ENCODE data around the gene AVP.

Gene AVP

DNA sequence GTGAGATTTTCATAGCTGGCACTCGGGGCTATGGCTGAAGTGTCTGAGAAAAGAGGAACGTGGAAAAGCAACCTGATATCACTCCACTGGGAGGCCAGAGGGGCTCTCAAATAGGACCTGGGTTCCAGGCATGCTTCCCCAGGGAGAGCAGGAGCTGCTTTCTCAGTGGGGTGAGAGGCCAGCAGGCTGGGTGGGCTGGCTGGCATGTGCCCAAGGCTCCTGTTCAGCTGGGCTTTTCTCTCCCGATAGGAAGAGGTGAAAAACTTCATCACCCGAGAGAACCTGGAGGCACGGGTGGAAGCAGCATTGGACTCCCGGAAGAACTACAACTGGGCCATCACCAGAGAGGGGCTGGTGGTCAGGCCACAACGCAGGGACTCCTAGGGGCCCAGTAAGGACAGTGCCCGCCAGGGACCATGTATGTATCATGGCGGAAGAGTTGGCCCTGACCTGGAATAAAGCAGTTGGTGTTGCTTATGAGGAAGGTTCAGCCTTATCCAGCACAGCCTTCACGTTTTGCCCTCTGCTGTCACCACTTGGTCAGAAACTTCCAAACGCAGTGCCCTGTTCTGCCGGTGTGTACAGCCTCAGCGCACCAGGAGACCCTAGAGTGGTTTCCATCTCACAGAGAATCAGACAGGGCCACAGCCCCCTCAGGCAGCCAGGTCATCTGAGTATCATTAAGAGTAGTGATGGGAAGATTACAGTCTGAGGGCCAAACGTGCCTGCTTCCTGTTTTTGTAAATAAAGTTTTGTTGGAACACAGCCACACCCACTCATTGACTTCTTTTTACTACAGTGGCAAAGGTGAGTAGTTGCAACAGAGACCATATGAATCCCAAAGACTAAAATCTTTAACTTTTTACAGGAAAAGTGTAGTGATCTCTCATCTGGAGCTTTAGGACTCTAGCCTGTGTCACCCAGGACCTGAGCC, 36.8 kb downstream of the AVP start:
- no peak for DNase-seq (ENCODE audit: low read depth)

DNA sequence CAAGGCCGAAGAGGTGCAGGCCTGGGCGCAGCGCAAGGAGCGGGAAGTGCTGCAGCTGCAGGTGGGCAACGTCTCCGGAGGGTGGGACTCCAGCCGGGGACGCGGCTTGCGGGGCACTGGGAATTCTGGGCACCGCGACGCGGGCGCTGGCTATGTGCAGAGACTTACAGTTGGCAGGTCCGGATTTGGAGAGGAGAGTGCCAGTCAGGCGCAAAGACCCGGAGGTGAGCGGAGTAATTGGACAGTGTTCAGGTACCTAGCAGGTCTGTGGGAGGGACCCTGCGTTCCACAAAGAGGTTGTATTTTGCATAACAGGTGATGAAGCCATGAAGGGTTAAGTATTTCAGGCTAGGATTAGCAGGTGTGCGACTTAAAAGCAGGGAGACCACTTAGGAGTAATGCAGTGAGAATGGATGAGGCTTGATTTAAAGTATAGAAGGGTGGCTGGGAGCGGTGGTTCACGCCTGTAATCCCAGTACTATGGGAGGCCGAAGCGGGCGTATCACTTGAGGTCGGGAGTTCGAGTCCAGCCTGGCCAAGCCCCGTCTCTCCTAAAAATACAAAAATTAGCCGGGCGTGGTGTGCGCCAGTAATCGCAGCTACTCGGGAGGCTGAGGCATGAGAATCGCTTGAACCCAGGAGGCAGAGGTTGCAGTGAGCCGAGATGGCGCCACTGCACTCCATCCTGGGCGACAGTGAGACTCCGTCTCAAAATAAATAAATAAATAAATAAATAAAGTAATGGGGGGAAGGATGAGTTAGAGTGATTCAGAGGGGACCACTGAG, 37.7 kb downstream of the AVP start:
- no peak for DNase-seq (ENCODE audit: low read depth)

DNA sequence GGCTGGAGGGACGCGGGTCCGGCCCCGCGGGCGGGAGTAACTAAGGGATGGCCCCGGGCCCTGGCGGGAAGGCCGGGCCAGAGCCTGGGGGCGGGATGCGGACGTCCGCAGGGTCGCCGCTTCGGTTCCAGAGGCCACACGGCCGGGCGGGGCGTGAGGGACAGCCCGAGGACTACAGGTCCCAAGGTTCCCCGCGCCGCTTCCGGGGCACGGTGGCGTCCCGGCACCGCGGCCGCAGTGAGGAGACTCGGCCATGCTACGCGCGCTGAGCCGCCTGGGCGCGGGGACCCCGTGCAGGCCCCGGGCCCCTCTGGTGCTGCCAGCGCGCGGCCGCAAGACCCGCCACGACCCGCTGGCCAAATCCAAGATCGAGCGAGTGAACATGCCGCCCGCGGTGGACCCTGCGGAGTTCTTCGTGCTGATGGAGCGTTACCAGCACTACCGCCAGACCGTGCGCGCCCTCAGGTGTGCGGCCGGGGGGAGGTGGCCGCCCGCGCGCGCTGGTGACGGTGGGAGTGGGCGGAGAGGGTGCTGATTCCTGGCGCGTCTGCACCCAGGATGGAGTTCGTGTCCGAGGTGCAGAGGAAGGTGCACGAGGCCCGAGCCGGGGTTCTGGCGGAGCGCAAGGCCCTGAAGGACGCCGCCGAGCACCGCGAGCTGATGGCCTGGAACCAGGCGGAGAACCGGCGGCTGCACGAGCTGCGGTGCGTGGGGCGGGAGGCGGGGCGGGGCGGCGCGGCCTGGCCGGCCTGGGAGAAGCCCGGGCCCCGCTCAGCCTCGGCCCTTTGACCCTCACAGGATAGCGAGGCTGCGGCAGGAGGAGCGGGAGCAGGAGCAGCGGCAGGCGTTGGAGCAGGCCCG, 38.5 kb downstream of the AVP start, which contains the start of gene MRPS26:
Gene MRPS26, plus strand, starts transcription at position 237 of the 861 bp plus-strand sequence. Its CDS starts 17 bp downstream, at position 254.
- peak; percentile 51 for DNase-seq (ENCODE audit: low read depth)

DNA sequence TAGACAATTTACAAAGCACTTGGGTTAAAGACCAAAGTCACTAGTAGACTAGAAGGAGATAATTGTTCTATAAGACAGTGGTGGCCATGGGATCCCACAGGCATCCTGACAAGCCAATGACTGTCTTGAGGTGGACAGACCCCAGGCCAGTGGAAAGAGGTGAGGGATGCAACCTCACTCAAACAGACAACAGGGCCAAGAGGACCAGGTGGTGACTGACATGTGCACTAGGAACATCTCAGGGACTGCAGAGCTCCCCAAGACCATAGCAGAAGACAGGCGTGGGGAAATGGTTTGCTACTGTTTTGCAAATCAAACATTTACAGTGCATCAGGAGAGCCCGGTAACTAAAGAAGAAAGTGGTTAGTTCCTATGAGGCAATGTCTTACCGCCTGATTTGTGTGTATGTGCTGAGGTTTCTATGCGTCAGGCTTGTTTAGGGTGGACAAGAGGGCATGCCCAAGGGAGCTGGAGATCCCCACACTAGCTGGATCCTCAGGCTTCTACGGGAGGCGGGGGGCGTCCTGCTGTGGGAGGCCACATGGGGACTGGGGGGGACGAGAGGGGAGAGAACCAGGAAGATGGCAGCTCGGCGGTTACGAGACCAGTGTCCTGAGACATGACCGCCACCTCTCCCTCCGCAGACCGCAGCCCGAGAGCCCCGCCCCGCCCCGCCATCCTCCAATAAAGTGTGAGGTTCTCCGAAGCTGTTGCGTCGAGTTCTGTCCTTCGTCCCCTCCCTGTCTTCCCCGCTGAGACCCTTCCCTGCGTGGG, 39.3 kb downstream of the AVP start:
- peak; percentile 42 for DNase-seq (ENCODE audit: low read depth)

DNA sequence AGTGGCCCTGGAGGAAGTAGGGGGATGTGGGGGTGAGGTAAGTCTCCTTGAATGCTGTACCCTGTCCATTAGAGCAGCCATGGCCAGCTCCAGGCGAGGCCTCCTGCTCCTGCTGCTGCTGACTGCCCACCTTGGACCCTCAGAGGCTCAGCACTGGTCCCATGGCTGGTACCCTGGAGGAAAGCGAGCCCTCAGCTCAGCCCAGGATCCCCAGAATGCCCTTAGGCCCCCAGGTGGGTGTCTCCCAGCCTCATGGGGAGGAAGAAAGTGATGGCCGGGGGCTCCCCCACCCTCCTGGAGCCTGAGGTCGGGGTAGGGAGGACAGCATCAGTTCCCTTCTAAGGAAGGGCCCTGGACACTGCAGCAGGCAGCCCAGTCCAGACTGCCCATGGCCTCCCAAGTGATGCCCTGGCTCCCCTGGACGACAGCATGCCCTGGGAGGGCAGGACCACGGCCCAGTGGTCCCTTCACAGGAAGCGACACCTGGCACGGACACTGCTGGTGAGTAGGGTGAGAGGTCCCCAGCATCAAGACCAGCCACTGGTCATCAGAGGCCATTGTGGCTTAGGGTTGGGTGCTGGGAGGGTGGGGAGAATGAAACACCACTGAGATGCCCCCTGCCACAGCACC, 40.1 kb downstream of the AVP start:
- no peak for DNase-seq (ENCODE audit: low read depth)

DNA sequence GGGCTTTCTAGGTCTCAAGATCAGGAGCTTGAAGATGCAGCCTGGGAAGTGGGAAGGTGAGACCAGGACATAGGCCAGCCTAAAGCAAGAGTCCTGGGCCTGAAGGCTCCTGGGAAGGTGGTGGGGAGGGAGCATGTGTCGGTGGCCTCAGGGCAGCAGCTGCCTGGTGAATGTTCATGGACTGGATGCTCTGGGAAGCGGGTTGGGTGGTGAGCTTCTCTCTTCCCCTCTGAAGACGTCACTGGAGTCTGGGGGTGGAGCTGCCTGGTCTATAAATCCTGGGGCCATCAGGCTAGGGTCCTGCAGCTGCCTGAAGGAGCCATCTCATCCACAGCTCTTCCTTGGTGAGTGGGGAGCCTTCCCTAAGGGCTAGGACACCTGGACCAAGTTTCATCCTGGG, 41.2 kb downstream of the AVP start, which contains the start of gene GNRH2:
Gene GNRH2, plus strand, starts transcription at position 301 of the 400 bp plus-strand sequence. CDS start 793 bp downstream, outside the sequence.
- no peak for DNase-seq (ENCODE audit: low read depth)

DNA sequence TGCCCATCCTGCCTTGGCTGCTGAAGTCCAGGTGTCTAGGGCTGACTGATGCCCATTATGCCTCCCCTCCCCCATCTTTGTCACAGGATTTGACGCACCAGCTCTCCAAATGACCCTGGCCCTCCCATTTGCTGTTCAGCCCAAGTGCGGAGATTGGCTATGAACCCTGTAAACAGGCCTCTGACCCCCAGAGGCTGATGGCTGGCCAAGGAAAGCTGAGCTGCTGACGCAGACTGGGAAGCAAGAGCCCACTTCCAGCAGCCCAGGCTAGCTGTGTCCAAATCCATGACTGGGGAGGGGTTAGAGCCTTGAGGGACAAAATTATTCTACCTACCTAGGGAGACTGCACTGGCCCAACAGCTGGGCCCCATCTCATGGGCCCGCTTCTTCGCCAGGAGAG, 41.9 kb downstream of the AVP start:
- no peak for DNase-seq (ENCODE audit: low read depth)

DNA sequence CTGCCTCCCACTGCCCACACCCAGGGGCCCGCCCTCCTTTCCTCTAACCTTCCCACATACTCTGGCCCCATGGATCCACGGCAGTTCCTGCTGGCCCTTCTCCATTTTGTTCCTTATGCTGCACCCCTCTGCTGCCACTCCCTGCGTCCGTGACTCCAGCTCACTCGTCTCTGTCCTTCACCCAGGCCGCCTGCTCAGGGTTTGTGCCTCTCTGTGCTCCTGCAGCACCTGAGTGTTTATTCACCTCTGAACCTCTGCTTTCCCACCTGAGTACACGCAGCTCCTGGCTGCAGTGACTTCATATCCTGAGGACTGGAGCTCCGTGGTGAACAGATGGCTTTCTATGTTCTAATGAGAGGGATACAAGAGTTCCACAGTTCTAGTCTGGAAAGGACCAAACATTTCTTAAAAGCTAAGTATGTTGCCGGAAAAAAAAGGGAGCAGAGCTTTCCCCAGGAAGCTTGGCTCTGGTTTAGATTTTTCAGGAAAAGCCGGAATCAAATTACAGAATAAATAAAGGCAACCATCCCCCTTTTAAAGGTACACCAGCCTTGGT, 42.6 kb downstream of the AVP start:
- DNase-seq (ENCODE audit: low read depth): no peak

DNA sequence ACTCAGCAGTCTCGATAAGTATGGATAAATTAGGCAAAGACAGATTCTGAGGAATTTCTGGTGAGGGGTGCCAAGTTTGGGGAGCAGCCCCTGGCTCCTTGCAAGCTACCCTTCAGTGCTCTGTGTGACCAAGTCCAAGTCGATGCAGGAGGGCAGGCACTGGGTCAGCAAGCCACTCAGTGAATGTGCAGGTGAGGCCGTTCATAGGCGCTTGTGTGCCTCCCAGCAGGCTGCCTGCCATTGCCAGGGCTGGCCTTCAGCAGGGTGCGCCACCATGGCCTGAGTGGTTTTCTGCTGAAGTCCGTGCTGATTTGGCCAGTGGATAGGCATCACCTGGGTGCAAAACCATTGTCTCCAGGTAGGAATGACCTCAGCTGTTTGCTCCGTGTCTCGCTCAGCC, 44.4 kb downstream of the AVP start:
- no peak for DNase-seq (ENCODE audit: low read depth)

DNA sequence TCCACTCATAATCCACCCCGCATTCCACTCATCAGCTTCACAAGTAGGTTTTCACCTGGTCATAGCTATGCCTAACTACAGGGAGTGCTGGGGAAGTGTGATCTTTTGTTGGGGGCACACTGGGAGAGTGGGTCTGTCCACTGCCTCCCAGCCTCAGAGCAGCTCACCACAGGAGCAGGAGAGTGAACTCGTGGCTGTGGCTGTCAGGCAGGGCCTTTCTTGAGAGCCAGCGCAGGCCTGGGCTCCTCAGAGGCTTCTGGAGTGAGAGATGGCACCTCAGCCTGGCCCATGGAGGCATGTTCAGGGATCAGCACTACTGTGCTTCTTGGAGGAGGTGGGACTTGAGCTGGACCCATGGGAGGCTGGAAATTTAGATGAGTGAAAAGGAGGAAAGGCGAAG, 45.1 kb downstream of the AVP start:
- DNase-seq (ENCODE audit: low read depth): no peak

DNA sequence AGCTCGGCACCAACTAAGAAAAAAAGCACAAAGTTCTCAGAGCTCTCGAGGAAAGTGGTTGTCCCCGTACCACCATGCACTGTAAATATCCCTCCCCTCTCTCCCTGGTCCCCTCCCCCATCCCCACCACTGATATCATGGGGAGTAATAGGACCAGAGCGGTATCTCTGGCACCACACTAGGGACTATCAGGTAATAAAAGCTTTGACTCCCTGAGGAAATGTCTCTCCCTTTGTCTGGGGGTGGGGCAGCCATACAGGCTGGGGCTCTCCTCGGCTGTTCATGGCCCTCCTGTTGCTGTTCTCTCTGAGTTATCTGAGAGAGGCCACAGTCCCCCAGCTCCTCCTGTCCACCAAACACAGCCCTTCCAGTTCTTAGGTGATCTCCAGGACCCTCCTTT, 46.1 kb downstream of the AVP start:
- no peak for DNase-seq (ENCODE audit: low read depth)

DNA sequence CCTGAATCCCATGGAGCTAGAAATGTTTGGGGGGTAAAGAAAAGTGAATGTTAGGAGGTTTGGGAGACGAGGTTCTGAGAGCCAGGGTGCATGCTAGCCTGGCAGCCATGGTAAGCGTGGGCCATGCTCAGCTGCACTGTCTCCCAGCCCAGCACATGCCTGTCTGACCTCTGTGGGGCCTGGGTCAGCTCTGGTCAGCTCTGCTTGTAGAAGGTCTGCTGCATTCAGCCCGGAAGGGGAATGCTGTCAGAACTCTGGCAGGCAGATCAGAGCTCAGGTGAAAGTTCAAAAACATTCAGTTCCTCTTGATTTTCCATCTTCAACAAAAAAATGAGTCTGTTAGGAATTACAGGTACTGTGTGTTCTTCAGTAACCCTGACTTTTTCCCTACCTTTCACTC, 46.9 kb downstream of the AVP start:
- DNase-seq (ENCODE audit: low read depth): no peak

DNA sequence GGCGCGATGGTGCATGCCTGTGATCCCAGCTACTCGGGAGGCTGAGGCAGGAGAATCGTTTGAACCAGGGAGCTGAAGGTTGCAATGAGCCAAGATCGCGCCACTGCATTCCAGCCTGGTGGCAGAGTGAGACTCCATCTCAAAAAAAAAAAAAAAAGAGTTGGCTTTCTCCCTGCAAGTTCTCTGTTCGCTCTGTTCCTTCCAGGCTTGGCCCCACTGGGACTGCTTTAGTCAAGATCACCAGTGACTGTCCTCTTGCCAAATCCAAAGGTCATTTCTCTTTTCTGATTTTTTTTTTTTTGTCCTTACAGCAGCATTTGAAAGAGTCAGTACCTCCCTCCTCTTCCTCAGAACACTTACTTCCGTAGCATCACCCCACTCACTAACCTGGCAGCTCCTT, 51.9 kb downstream of the AVP start:
- DNase-seq (ENCODE audit: low read depth): no peak
